ENCODE results near the gene MOGAT3.

MOGAT3 gene

GRCh38 chr7:101200862-101201599, at the start of gene MOGAT3:
MOGAT3 (minus strand) TSS chr7:101201036; CDS start chr7:101200854, 182 bp downstream.
- no peak for DNase-seq (ENCODE audit: low spot score)

GRCh38 chr7:101250324-101250723, 49.5 kb upstream of the MOGAT3 start:
- DNase-seq (ENCODE audit: low spot score): no peak

GRCh38 chr7:101248276-101248675, 47.4 kb upstream of the MOGAT3 start:
- no peak for DNase-seq (ENCODE audit: low spot score)

GRCh38 chr7:101245147-101245668, 44.4 kb upstream of the MOGAT3 start:
- no peak for DNase-seq (ENCODE audit: low spot score)

DNA sequence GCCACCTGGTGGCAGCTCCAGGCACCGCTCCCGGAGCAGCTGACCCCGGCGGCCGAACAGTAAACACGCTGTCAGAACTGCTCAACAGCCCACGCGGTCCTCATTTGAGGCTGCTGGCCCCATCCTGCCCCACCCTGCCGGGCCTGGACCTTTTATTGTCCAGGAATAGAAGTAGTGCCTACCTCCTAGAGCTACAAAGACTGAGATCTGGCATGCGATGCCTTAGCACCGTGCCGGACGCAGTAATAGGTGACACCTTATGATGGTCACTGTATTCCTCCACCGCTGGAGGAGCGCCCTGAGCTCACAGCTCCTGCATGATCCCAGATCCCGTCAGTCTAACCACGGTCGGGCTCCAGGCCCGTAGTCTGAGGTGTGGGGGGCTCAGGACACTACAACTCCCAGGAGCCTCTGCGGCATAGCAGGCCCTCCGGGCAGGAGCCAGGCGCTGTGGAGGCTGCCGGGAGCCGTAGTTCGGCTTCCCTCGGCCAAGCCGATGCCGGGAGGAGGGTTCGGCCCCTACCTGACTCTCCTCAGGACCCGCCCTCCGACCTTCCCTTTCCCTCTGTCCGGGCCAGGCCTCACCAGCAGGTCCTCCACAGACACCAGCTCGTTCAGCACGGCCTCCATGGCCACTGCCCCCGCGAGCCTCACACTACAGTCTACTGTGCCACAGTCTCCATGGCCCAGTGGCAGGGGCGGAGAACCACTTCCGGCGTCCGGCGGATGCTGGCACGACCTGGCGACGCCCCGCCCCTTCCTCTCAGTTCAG, 43.7 kb upstream of the MOGAT3 start, which contains the start of gene FIS1:
FIS1 (minus strand) TSS at position 707 of the 772 bp plus-strand sequence; CDS start at position 630, 77 bp downstream.
- peak; percentile 93 for DNase-seq (ENCODE audit: low spot score)

DNA sequence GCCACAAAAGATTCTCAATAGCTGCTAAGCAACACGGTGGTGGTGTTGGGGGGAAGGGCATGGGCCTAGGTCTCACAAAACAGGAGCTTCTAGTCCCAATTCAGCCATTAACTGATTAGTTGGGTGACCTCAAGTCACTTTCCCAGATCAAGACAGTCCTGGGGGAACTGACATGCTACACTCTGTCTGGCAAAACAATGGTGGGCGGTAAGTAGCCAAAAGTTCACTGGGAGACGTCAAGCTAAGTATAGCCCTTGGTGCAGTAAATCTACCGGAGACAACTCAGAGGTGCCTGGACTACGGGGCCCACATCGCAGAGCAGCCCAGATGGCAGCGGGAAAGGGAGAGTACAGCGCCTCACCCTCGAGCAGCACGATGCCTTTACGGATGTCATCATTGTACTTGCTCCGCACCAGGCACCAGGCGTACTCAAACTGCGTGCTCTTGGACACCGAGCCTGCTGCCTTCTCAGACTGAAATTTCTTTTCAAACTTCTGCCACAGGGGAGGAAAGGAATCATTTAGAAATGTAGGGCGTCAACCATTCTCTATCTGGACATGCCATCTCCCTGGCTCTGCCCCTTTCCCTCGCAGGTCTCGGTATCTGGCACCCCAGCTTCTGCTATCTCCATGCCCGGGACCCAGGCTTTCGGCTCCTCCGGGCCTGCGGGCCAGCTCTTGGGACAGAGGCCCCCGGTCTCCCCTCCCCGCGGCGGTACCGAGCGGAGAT, 43.0 kb upstream of the MOGAT3 start:
- DNase-seq (ENCODE audit: low spot score): peak; percentile 50

DNA sequence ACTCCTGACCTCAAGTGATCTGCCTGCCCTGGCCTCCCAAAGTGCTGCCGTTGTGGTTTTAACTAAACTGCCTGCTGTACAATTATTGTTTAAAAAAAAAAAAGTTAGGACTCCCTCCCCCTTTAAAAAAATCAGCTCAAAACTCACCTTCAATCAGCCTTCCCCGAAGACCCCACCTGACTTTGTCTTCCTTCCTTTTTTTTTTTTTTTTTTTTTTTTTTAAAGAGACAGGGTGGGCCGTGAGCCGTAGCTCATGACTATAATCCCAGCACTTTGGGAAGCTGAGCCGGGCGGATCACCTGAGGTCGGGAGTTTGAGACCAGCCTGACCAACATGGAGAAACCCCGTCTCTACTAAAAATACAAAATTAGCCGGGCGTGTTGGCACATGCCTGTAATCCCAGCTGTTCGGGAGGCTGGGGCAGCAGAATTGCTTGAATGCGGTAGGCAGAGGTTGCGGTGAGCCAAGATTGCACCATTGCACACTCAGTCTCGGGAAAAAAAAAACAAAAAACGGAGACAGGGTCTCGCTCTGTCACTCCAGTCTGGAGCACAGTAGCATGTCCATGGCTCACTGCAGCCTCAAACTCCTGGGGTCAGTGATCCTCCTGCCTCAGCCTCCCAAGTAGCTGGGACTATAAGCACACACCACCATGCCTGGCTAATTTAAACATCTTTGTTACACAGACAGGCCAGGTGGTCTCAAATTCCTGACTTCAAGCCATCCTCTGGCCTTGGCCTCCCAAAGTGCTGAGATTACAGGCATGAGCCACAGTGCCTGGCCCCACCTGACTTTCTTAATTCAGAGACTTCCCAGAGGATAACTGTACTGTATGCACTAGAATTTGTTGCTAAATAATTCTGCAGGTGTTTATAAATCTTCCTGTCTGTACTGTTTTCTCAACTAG, 40.9 kb upstream of the MOGAT3 start:
- no peak for DNase-seq (ENCODE audit: low spot score)

DNA sequence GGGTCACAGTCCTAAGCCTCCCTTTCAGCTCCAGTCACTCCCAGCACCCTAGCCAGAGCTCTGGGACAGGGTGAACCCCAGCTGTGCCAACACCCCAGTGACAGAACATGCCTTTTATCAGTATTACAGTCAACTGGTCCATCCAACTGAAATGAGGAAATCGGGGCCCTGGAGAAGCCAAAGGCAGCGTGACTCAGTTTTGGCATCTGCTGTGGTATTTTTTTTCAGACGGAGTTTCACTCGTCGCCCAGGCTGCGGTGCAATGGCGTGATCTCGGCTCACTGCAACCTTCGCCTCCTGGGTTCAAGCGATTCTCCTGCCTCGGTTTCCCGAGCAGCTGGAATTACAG, 40.2 kb upstream of the MOGAT3 start:
- no peak for DNase-seq (ENCODE audit: low spot score)

DNA sequence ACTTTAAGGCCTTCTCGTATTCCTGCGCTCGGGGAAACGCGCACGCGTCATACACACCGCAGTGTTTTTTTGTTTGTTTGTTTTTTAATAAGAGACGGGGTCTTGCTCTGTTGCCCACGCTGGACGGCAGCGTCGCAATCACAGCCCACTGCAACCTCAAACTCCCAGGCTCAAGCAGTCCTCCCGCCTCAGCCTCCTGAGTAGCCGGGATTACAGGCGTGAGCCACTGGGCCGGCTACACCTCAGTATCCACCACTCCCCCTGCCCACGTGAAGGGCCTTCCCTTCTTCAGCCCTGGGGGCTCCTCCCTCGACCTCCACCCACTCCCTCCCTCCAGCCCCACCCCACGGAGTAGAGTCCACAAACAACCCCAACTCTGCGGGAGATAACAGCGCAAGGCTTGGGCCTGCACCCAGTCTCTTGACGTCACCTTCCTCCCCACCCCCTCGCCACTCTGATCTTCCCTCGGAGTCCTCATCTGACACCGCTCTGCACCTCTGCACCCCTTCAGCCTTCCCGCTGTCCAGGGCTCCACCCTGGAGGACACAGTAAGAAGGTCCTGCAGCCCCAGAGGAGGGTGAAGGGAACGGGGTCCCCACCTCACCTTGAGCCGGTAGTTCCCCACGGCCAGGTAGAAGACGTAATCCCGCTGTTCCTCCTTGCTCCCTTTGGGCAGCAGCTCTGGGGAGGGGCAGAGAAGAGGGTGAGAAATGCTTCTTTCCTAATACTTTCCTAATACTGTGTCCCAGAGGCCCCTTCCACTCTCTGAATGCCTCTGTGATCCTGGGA, 39.6 kb upstream of the MOGAT3 start:
- no peak for DNase-seq (ENCODE audit: low spot score)

DNA sequence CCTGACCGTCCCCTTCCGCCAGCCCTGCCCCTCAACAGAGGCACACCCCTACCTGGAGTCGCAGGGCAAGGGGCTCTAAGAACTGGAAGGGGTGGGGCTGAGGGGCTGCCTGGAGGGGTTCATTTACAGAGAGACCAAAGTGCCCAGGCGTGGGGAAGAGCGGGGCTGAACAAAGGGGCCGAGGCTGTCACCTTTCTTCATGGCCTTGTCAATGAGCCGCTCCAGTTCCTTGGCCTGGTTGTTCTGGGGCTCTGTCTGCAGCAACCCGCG, 39.0 kb upstream of the MOGAT3 start:
- no peak for DNase-seq (ENCODE audit: low spot score)

- no peak for DNase-seq (ENCODE audit: low spot score)
These were observed 38.5 kb upstream of the MOGAT3 start for GRCh38 chr7:101239191-101239950.

- no peak for DNase-seq (ENCODE audit: low spot score)
These were observed 37.7 kb upstream of the MOGAT3 start for GRCh38 chr7:101238226-101239182.

GRCh38 chr7:101237206-101238067, 36.6 kb upstream of the MOGAT3 start, which contains the start of gene CLDN15:
CLDN15 (minus strand) TSS chr7:101237802; CDS start chr7:101237581, 221 bp downstream.
- no peak for DNase-seq (ENCODE audit: low spot score)

DNA sequence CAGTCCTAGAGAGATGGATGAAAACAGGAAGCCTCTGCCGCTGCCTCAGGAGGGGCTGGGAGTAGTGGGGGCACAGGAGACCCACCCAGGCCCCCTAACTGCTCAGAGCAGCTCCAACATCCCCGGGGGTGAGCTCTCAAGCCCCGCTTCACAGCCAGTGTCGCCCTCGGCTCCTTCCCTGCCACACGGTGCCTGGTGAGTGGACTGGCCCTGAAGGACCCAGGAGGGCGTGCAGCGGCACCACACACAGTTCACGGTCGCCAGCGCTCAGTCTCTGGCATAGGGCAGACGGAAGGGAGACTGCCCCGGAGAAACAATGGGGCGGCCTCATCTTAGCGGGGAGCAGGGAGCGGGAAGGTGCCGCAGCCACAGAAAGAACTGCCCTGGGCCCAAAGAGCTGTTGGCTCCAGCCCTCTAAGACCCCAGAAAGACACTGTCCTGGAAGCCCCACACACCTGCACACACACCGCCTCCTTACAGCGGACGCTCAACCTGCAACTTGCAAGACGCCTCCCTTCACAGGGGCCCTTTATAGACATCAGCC, 35.5 kb upstream of the MOGAT3 start:
- DNase-seq (ENCODE audit: low spot score): no peak

GRCh38 chr7:101235522-101235921, 34.7 kb upstream of the MOGAT3 start:
- DNase-seq (ENCODE audit: low spot score): no peak

GRCh38 chr7:101235050-101235449, 34.2 kb upstream of the MOGAT3 start:
- no peak for DNase-seq (ENCODE audit: low spot score)

- no peak for DNase-seq (ENCODE audit: low spot score)
These were observed 33.8 kb upstream of the MOGAT3 start for GRCh38 chr7:101234636-101235035.

Data from pons (tissue), 1 donor.